Activated T-helper 1 cell treated with Interleukin-2 at 50 U/mL for 16 hours (primary cell): ENCODE results near the gene TRAF3IP1.
"Not testable (repeated sequence)": the region's sequence is repeated elsewhere in the genome, so short reads cannot be mapped to it uniquely, and the experiment has no call there.

Source experiments
- DNase-seq: peaks from one replicate; pipeline ENCODE4 v3.0.0-alpha.2; 2020; ENCODE audit warnings: low read depth

The TRAF3IP1 gene

GRCh38 chr2:238380785-238381184, 60.5 kb downstream of the TRAF3IP1 start:
- no peak for DNase-seq

DNA sequence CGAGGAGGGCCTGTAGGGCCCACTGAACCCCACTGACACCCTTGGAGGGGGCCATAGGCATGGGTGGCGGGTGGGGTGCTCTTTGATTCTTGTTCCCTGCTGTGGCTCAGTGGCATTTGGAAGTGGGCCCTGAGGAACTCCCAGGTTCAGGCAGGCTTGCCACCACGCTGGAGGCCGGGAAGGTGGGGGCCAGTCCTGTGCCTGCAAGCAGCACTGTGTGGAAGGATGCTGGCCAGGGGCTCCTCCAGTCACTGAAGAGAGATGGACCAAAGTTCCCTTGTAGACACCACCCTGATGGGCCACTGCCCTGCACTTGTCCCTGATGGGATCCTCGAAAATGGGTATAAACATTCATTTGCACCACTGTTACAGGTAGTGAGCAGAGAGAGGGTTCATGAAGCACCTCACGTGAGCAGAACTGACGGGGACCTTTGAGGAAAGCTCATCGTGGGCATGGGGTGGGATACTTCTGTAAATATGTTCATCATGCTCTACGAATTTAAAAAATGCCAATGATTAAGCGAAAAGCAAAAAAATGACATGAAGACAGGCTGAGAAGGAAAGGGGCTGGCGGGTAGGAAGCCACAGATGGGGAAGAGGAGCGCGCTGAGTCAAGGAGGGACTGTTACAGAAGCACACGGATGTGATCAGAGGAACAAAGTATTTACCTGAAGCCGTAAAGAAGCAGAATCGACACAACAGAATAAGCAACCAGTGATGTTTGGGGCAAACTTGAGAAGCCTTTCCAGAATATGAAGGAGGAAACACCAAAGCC, 61.2 kb downstream of the TRAF3IP1 start:
- no peak for DNase-seq

DNA sequence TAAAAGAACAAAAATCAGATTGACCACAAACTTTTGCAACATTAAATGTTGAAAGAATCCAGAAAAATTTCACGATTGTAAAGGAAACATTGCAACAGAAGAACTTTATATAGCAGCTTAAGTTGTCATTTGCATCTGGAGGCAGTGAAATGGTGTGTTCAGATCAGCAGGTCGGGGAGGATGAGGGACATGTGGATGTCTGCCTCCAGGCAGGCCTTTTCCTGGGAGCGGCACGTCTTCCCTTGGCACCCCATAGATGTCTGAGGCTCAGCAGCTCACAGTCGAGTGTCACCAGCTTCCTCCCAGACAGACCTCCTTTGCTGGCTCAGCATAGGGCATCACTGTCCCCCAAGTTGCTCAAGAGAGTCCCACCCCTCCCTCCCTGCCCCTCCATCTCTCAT, 62.1 kb downstream of the TRAF3IP1 start:
- no peak for DNase-seq

GRCh38 chr2:238383135-238383534, 62.8 kb downstream of the TRAF3IP1 start:
- no peak for DNase-seq

DNA sequence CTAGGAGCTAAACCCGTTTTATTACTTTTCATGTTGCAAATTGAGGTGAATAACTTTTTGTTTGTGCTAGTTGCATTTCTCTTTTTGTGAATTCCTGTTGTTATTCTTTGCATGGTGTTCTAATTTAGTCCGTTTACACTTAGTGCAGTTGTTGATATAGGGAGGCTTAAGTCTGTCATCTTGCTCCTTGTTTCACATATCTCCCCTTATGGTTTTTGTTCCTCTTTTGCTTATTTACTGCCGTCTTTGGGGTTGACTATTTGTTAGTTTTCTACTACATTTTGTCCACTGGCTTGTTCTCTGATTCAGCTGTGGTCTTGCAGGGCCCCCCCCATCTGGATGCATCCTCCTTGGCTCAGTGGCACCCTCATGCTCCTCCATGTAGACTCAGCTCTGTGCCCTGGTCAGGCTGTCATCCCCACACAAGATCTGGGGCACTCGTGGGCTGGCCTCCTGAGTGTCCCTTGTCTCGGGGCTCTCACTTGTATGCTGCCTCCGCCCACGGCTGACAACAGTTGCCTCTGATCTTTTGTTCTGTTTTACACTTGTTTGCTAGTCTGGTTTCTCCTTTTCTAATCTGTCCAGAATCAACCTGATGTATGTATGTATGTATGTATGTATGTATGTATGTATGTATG, 63.5 kb downstream of the TRAF3IP1 start:
- no peak for DNase-seq

DNA sequence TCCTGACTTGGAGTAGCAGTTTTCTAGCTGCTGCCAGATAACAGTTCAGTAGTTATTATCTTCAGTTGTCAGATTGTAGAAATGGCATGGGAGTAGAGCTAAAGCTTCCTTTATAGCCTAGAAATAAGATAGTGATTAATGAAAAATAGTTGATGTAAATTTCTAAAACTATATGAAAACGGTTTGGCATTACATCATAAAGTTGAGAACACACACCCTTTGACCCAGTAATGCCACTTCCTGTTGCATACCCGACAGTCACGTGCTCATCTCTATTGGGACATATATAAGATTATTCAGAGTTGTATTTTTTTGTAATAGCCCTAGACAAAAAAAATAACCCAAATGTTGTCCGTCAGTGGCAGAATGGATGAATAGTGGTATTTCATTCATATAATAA, 67.0 kb downstream of the TRAF3IP1 start:
- no peak for DNase-seq

- no peak for DNase-seq
Observed at GRCh38 chr2:238388794-238389193, 68.5 kb downstream of the TRAF3IP1 start.

GRCh38 chr2:238389988-238390589, 69.8 kb downstream of the TRAF3IP1 start:
- no peak for DNase-seq

DNA sequence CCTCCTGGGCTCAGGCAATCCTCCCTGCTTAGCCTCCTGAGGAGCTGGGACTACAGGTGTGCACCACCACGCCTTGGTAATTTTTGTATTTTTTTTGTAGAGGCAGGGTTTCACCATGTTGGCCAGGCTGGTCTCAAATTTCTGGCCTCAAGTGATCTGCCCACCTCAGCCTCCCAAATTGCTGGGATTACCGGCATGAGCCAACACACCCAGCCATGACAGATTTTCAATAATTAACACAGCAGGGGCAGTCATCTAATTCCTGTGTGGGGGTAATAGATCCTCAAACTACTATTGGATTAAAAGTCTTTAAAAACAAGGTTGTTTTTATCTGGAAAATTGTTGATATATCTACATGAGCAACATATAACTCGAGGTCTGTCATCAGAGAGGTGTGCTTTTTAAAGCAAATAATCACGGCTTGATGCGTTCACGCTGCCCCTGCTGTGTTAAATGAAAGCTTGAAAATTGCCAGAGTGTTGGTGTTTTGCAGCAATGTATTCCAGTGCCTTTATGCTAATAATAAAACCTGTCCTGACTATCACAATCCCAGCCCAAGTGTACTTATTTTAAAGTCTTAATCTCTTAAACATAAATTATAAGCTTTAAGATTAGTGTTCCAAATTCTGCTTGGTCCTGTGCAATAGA, 70.8 kb downstream of the TRAF3IP1 start:
- no peak for DNase-seq

GRCh38 chr2:238396663-238397062, 76.3 kb downstream of the TRAF3IP1 start:
- DNase-seq, result no peak

DNA sequence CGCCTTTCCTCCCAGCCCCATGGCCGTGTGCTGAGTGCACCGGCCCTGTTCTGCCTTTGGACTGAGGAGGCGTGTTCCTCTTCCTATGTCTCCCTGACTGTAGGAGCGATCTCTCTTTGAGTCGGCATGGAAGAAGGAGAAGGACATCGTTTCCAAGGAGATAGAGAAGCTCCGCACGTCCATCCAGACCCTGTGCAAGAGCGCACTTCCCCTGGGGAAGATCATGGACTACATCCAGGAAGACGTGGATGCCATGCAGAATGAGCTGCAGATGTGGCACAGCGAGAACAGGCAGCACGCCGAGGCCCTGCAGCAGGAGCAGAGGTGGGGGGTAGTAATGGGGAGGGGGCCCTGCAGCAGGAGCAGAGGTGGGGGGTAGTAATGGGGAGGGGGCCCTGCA, 77.0 kb downstream of the TRAF3IP1 start:
- DNase-seq, result no peak

DNA sequence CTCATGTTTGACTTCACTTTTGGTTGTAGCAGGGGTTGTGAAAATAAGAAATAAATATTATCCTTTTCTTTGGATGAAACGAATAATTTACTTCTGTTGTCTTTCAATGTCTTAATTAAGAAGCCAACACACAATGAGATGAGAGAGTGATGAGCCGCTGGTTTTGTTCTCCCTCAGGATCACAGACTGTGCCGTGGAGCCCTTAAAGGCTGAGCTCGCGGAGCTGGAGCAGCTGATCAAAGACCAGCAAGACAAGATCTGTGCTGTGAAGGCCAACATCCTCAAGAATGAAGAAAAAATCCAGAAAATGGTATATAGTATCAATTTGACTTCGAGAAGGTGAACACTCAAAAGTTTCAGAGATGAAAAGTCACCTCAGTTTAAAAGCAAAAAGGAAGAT, 78.3 kb downstream of the TRAF3IP1 start:
- DNase-seq, result no peak

- no peak for DNase-seq
Observed at GRCh38 chr2:238399094-238399493, 78.8 kb downstream of the TRAF3IP1 start.

DNA sequence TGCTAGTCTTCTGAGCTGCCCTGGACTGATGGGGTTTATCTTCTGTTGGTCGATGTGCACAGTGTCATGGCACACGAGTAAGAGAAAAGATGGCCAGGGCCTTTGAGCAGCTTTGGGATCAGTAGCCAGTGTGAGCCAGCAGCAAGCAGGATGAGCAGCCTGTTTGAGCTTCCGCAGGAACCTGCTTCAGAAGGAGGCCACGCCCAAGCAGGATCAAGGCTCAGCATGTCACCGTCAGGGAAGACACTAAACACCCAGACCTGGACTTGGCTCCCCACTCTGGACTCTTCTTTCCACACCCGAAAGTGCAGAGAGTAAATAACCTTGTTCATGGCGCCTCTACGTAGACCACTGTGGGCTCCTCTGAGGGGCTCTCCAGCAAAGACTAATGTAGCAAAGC, 81.2 kb downstream of the TRAF3IP1 start:
- DNase-seq, result no peak

DNA sequence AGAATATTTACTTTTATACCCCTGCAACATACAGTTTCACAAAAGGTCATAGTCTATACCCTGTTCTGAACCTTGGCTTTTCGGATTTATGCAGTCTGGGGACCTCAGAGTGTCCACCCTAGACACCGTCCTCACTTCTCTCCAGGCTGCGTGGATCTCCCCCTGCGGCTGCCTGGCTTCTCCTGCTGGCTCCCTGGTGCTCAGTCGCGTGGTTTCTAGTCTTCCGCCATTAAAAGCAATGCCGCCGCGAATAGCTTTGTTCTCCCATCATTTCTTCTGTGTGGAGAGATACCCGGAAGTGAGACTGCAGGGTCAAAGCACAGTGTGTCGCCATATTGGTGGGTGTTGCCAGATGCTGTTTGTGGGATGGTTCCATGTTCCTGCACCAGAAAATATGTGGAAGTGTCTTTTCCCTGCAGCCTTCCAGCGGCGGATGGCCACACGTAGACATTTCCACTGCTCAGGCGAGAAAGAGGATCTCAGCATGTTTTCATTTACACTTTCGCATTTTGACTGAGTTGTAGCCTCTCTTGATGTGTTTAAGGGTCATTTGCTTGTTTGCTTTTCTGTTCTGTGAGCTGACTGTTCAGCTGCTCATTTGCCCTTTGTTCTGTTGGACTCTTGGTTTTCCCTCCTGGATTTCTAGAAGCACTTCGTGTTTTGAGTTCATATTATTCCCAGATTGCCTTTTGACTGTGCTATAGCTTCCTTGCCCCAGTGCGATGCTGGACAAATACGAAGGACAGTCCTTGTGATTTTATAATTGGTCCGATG, 83.5 kb downstream of the TRAF3IP1 start:
- DNase-seq, result no peak

DNA sequence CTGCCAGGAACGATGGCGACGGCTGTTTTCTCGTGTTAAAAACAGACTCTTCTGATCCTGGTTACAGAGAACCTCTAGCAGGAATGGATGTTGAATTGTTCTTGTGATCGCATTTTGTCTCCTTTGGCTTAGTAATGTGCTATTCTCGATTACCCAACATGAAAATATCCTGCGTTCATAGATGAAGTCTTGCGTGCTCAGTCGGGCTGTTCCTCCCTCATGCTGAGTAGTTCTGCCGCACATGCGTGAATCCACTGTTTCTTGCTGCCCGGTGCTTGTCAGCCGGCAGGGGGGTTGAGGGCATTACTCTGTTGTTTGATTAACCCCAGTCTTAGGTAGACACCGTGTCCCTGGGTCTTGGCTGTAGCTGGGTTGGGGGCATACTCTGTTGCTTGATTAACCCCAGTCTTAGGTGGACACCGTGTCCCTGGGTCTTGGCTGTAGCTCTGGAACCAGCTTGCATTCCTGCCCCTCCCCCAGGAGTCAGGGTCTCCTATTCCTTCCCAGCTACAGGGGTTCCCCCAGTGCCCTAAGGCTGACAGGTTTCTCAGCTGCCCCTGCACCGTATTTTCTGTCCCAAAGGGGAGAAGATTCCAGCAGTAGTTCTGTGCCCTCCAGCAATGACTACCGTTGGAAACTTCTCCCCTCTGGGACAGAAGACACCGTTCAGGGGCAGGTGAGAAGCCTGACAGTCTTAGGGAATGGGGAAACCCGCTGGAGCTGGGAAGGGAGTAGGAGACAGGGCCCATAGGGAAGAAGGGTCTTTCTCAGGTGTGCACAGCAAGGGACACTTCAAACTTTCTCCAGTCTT, 84.3 kb downstream of the TRAF3IP1 start:
- DNase-seq, result no peak

- DNase-seq, result not testable (repeated sequence)
Observed at GRCh38 chr2:238405217-238405555, 84.9 kb downstream of the TRAF3IP1 start.

DNA sequence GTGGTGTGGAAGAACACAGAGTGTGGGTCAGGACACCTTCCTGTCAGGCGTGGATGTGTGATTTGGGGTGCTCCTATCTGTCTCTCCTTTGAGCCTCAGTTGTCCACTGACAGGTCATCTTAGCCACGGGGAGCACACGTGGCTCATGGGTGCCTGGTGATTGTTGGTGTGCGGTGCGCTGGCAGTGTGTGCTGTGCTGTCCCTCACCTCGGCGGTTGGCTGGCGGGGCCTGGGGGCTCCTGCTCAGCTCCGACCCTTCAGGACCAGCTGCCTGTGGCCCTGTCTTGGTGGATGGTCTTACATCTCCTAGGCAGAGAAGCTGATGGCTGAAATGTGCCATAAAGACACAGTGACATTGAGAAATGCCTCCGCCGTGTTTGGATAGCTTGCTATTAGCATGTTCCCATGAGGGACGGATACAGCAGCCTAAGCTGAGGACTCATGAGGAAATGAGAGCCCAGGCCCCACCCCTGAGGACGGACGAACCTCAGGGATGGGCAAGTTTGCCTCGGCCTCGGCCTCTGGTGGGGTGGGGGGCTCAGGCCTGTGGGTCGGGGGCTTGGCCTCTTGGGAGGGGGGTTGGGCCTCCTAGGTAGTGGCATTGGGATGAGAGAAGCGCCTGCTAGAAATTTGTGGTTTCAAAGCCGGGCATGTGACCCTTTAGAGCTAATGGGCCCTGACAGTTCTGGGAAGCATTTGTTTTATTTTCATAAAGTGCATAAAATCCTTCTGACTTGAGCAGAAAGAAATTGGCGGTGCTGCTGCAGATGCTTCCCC, 86.1 kb downstream of the TRAF3IP1 start:
- DNase-seq, result no peak

DNA sequence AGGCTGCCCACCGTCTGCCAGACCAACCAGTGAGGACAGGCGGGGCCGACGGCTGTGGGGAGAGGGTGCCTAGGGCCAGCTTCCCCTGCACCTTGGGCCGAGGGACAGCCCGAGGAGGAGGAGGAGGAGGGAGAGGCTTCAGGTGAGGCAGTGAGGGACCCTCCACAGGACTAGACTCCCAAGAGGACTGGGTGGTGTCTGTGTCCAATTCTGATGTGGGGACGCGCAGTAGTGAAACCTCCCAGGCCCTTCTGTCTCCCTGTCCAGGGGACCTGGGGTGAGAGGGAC, 86.6 kb downstream of the TRAF3IP1 start:
- DNase-seq, result no peak

- DNase-seq, result no peak
Observed at GRCh38 chr2:238407566-238407965, 87.2 kb downstream of the TRAF3IP1 start.
